HCT116 (cell line): ENCODE measurements around the gene LCE2C.
"Not testable (repeated sequence)": the region's sequence is repeated elsewhere in the genome, so short reads cannot be mapped to it uniquely, and the experiment has no call there.

ENCODE experiments used
- CTCF ChIP-seq, 3 experiments: fragments of 200-600 bp in 1 of 3; sonication (generic) in 1 of 3; IDR thresholded peaks in 2 of 3; conservative IDR thresholded peaks in 1 of 3; 2 replicates each; pipeline ENCODE4 v1.5.1; 2012 to 2017; ENCODE audit warnings: low read depth in 2 of 3, low read length in 2 of 3, antibody characterized with exemption in 1 of 3, borderline replicate concordance in 1 of 3, control low read depth in 1 of 3, mild to moderate bottlenecking in 1 of 3, mixed read lengths in 1 of 3, mixed run types in 1 of 3, moderate library complexity in 1 of 3; ENCODE audit not compliant: insufficient read depth in 1 of 3
- EZH2 ChIP-seq: fragments of 200-600 bp; sonication (generic); IDR thresholded peaks from 2 replicates; pipeline ENCODE4 v1.6.1; 2017; ENCODE audit warnings: antibody characterized with exemption, mixed run types
- REST ChIP-seq: IDR thresholded peaks from 2 replicates; pipeline ENCODE4 v1.6.1; 2012; ENCODE audit warnings: low read depth

- TF ChIP-seq CTCF (IDR thresholded peaks at IDR 0.05 in 2 of 3, conservative IDR thresholded peaks at IDR 0.05 in 1 of 3; ENCODE audit: borderline replicate concordance in 1 of 3, insufficient read depth in 1 of 3, low read depth in 2 of 3, low read length in 2 of 3); REST; EZH2: not testable (repeated sequence)
Measured at GRCh38 chr1:152685823-152686222, 10.7 kb downstream of the LCE2C start, which contains the start of gene LCE2B.
